C1 segment of cervical spinal cord (tissue), 14 donors: Measurements from ENCODE around the gene ABCE1.
A peak's percentile ranks its signal among the peaks of the same experiment; 100 is the strongest.

Experiments
- DNase-seq, 14 donors: peaks; one replicate each; lab custom pipeline; 2025; lab: John Stamatoyannopoulos, UW

The ABCE1 gene

DNA sequence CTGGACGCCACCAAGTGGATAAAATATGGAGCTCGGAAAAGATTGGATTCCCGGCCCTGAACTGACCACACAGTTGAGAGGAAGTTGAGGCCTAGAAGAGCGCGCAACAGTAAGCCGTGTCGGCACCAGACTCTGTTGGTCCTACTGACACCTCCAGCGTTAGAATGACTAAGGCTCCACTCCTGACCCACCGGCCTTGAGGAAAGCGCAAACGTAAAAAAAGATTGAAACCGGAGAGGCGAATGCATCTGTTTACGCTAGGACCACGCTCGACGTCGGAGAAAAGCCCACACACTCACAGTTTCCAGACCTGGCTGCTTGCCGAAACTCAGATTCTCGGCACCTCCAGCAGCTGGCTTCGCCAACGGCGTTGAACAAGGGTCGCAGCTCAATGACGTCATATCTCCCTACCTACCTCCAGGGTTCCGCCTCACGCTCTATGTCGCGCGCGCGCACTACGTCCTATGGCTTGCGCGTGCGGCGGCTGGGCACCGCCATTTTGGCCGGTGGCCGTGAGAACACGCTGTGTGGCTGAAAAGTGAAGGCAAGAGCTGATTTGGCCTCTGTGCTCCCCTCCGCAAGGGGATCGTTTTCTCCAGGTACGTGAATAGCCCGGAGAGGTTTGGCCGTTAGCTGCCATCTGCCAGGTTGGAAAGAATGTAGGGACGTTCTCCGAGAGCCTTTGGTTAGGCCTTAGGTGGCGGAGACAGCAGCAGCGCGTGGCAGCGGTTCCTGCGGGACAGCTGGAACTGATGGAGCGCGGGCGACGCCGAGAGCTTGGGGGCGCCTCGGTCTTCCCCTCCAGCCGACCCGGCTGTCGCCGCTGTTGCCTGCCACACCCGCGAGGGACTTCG is at the start of gene ABCE1, which contains the start of gene ANAPC10:
ABCE1 (plus strand) TSS at position 491 of the 854 bp plus-strand sequence. CDS start 6,102 bp downstream, outside the sequence.
ANAPC10 (minus strand) TSS at position 376 of the 854 bp plus-strand sequence. CDS start 2,097 bp downstream, outside the sequence.
- peak; percentile 58 to 93 (median 86) for DNase-seq

DNA sequence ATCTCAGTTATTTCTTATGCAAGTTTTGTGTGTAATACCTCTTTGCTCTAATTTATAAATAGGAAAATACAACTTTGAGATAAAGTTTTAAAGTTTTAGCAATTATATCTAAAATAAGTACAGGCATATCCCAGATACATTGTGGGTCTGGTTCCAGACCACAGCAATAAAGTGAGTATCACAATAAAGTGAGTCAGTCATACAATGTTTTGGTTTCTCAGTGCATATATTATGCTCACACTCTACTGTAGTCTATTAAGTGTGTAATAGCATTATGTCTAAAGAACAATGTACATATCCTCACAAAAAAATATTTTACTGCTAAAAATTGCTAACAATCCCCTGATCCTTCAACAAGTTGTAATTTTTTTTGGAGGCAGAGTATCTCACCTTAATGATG is 49.3 kb upstream of the ABCE1 start:
- DNase-seq: no peak

DNA sequence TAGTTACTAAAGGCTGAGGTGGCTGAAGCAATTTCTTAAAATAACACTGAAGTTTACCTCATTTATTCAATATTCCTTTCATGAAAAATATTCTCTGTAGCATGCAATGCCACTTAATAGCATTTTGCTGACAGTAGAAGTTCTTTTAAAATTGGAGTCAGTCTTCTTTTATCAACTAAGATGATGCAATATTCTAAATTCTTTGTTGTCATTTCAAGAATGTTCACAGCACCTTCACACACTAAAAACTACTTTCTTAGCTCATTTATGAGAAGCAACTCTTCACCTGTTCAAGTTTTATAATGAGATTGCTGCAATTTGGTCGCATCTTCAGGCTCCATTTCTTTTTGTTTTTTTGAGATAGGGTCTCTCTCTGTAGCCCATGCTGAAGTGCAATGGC is 48.9 kb upstream of the ABCE1 start:
- DNase-seq: no peak

DNA sequence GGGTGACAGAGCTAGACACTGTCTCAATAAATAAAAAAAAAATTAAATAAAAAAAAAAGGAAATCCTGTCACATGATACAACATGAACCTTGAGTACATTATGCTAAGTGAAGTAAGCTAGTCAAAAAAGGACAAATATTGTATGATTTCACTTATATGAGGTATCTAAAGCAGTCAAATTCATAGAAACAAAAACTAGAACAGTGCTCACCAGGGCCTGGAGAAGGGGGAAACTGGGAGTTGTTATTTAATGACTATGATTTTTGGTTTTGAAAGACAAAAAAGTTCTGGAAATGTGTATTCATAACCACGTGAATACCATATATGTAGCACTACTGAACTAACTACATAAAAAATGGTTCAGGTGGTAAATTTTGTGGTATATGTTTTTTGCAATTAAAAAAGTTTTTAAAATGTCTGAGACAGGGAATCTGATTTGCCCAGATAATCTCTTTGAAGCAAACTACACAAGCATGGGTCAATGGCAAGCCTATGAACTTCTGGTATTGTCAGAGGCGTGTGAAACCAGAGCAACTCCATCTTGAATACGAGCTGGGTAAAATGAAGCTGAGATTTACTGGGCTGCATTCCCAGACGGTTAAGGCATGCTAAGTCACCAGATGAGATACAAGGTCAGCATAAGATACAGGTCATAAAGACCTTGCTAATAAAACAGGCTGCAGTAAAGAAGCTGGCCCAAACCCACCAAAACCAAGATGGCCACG is 42.4 kb upstream of the ABCE1 start:
- DNase-seq: no peak

DNA sequence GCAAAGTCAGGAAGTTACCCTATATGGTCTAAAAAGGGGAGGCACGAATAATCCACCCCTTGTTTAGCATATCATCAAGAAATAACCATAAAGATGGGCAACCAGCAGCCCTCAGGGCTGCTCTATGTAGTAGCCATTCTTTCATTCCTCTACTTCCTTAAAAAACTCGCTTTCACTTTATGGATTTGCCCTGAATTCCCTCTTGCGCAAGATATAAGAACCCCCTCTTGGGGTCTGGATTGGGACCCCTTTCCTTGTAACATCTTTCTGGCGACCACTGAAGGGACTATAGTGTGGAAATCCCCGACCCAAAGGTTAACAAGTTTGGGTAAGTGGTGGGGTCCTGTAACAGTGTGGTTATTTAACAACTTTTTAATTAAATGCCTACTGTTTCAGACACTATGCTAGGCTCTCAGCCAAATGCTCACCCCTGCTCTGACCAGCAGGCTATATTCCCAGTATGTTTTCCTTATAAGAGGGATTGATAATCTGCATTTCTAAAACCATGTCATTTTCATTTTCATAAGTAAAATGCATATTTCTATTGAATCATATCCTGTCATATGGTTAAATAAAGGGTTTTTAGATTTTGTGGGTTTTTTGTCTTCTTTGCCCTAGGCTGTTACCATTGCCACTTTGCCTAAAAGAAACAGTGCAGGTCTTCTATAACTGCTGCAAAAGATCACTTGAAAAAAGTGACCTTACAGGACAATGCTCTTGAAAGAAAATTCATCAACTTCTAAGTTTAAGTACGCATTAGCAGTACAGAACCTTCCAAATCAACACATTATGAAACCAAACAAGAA is 41.6 kb upstream of the ABCE1 start:
- no peak for DNase-seq

DNA sequence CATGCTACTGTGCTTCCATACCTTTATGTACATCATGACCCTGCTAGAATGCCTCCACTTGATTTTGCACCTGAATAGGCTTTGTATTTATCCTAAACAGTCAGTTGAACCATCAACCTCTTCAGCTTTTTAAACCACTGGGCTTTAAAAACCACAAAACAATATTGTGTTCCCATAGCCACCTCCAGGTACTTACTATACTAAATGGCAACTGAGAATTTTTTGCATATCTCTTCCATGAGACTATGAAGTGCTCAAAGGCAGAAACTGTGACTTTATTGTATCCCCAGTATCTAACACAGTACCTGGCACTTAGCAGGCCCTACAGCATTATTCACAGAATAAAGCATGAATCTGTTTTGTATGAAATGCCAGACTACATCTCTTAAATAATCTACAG is 39.9 kb upstream of the ABCE1 start:
- no peak for DNase-seq

DNA sequence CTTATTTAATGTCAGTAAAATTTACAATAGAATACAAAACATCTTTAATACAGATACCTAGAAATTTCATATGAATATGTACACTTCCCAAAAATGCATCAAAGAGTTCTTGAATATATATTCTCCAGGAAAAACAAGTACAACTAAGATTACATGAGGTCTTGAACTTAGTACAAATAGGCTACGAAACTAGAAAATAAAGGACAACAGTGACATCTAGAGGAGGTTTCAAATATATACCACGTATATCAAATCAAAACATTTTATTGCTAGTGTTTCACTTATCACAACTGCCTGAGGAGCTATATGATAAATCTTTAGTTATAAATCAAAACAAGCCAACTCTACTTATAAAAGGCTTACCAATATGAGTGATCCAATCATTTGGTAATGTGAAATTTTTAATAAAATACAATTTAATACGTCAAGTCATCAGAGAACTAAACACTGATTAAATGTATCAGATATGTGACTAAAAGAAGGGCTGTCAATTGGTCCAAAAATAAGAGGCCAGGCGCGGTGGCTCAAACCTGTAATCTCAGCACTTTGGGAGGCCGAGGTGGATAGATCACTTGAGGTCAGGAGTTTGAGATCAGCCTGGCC is 36.7 kb upstream of the ABCE1 start:
- no peak for DNase-seq

DNA sequence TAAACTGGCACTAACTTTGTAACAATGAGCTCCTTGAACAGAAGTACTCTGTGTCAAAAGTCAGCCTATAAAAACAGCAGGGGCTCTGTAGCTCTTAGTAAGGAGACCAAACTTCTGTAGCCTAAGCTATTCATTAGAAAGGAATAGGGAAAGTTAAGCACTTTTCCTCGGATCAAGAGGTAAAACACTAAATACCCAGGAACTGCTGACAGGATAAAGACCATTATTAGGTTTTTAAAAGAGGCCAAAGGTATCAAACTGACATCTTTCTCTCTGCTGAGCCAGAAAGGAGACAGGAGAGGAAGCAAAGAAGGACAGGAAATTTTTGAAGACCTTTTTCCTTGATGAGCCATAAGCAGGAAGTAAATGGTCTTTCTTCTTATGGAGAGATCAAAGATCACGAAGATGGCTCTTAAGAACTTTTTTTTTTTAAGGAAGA is 32.0 kb upstream of the ABCE1 start:
- DNase-seq: no peak

DNA sequence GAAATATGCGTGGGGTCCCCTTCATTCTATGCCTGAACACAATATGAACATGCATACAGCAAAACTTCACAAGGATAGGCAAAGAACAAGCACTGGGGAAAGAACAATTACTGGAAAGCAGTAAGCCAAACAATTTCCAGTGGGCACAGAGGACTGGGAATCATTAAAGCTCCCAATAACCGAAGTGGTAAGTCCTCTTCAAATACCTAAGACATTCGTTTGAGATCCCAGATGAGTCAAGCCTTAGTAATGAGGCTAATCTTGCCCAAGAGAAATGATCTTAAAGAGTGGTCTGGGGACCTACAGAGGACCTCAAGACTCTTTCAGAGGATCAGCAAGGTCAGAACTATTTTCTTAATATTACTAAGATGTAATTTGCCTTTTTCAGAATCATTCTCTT is 28.8 kb upstream of the ABCE1 start:
- DNase-seq: no peak

DNA sequence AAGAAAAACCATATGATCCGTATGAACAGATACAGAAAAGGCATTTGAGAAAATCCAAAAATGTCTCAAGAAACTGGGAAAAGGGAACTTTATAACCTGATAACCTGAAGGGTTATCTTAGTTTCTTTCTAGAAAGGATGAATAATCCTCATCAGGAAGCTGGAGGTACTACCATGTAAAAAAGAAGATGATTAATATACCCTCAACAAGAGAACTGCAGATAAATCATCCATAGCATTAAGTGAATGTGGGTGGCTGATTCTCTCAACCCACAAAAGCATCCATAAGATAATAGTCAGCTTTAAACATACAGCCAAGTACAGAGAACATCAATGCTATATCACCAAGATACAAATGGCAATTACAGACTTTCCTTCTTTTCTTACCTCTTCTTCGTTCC is 26.6 kb upstream of the ABCE1 start:
- no peak for DNase-seq

DNA sequence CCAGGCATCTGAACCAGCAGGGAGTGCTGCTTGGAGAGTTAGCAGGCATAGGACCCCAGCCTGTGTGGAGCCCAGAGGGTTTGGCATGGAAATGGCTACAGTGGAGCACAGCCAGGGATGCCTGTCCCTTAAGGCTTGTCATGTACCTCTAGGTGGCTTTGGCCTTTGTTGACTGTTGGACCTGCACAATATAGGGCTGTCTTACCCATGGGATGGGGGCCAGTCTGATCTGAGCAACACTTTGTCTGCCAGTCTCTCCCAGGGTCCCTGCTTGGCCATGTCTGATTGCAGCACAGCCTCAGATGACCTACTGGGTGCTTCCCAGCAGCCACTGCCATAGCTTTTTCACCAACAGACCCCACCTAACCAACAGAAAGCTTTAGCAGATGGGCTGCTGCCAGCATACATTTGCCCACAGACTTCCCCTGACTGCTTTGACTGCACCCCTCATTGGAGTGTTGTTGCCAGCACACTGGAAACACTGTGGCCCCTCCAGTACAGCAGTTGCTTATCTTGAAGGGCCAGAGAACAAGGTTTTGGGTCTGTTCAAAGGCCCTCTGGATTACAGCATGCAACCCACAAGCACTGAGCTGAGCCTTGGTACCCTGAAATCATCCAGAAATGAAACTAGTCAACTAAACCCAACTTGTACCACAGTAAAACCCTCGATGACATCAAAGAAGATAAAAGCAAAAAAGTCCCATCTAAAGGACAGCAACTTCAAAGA is 22.2 kb upstream of the ABCE1 start:
- peak in 1 of 14 donors; percentile 0 for DNase-seq

DNA sequence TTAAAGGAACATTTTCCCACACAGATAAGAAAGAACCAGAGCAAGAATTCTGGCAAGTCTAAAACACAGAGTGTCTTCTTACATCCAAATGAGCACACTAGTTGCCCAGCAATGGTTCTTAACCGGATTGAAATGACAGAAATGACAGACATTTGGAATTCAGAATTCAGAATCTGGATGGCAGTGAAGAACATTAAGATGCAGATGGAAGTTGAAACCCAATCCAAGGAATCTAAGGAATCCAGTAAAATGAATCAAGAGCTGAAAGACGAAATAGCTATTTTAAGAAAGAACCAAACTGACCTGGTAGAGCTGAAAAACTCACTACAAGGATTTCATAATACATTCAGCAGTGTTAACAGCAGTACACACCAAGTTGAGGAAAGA is 21.6 kb upstream of the ABCE1 start:
- no peak for DNase-seq

DNA sequence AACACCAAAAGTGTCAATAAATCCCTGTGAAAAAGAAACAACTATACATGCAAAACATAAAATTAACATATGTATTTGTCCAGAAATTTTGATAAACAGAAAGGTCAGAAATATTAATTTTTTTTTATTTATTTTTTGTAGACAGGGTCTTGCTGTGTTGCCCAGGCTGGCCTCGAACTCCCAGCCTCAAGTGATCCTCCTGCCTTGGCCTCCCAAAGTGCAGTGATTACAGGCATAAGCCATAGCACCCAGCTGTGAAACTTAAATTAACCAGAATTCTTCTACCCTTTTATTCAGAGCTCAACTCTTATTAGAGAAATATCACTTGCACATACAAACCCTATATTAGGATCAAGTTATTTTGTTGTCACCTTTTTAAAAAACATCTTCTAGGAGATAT is 16.4 kb upstream of the ABCE1 start:
- no peak for DNase-seq

DNA sequence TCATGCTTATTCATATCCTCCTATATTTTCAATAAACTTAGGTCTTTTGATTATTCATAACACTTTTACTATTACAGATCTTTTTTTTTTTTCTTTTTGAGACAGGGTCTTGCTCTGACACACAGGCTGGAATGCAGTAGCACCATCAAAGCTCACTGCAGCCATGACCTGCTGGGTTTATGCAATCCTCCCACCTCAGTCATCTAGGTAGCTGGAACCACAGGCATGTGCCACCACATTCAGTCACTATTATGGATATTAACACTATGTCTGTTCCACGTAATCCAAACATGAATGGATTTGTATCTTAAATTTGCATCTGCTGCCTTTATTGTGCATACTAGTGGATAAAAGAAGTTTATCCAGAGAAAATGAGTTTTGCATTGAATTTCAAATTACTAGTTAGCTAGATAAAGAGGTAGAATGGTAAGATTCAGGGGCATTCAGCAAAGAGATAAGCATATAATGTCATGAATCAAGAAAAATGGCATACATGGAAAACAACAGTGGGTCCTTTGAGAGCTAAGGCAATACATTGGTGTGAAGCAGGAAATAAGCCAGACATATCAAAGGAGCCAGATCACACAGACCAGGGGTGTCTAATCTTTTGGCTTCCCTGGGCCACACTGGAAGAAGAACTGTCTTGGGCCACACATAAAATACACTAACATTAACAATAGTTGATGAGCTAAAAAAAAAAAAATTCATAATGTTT is 14.1 kb upstream of the ABCE1 start:
- no peak for DNase-seq

DNA sequence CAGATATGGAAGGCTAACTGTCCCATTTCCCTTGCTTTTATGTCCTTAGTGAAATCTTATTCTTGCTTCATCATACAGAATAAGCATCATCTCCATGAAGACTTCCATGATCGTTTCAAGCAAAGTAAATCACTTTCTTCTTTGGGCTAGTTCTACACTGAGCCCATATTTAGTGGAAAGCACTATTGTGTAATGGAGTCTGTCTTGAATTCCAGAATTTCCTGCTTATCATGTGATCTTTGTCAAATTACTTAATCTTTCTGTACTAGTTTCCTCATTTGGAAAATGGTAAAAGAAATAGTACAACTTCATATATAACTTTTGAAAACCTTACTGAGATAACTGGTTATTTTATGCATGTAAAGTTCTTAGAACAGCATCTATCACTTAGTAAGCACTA is 7.7 kb upstream of the ABCE1 start:
- no peak for DNase-seq

DNA sequence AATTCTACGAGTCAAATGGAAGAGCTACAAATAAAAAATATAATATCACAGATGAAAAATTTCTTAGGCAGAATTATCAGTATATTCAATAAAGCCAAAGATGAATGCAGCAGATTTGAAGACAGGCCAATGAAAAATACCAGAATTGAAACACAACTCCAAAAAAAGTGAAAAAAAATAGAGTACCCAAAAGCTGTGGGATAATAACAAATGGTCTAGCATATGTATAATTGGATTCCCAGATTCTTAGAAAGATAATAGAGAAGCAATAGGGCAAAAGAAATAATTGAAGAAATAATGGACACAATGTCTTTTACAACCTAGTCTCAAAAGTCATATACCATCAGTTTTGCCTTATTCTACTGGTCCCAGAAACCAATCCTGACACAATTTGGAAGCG is 4.5 kb upstream of the ABCE1 start:
- no peak for DNase-seq

DNA sequence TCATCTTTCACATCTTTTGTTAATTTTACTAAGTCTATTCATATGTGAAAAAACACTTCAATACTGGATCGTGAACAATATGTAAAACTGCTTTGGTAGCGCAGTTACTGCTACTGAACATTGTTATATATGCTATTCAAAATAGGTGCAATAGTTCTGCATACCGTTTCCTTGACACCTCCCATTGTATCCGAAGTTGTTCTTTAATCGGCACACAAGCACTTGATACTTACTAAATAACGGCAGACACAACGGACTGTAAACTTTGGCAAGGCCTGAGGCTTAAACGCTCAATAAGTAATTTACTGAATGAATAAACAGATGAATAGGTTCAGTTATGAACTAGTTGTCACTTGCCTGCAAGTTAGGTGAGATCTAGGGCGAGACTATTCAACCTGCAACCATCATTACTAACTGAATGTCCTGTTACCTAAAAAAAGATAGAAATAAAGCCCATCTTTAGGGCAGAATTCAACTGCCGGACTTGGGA is 735 bp upstream of the ABCE1 start:
- DNase-seq: peak in 1 of 14 donors; percentile 53

DNA sequence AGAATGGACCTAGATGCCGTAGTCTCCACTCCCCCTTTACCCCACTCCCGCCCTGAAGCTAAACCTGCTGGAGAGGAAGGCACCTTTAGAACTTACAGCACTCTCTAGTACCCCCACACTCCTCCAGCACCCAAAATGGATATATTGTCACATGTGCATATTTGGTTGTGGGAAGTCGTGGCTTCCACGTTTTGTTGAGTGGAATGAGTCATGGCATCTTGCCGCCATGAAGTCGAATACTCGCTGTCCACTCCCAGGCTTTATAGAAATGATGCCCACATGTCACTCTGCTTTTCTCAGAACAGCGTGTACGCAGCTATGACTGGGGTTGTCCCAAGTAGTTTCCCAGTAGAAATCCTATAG is 545 bp downstream of the ABCE1 start:
- peak in 6 of 14 donors; percentile 36 to 78 (median 58) for DNase-seq

DNA sequence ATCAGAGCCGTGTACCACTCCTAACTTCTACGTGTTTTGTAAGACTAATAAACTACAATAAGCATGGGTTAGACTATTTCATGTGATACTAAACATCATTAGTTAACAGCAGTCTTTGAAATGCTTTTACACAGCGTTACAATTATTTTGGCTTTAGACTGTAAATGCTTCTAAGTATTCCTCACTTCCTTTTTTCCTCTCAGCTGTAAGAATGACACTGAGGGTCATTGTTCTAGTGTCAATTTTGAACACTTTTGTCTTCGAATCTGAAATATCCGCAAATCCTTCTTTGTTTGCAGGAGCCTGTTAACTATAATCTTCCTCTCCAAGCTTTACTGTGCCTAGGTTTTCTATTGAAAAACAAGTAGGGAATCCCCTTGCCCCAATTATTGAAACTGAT is 1.5 kb downstream of the ABCE1 start:
- no peak for DNase-seq

DNA sequence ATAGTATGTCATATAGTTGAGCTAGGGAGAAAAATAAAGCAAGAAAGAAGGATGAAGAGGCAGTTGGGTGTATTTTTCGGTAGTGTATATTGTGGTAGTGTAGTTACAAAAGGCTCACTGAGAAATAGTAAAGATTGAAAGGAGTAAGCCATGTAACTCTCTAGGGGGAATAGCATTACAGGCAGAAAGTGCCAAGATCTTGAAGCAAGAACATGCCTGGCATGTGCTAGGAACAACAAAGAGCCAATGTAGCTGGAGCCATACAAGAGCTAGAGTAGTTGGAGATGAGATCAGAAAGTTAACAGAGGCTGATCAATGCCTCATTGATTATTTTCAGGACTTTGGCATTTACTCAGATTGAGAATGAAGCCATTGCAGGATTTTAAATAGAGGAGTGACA is 3.0 kb downstream of the ABCE1 start:
- DNase-seq: no peak
